RWPE1 (cell line): ENCODE data around the gene PLCXD1.

Source experiments
- CTCF ChIA-PET: fragments of 350-600 bp; sonication (Branson Sonifier 250); formaldehyde crosslinking; extraction: SDS; loops from one replicate; lab custom pipeline; 2021; lab: Yijun Ruan, JAX
- POLR2A ChIA-PET: fragments of 400-600 bp; formaldehyde crosslinking; extraction: SDS; loops from one replicate; lab custom pipeline; 2020; ENCODE audit warnings: antibody characterized with exemption; ENCODE audit not compliant: low non-redundant PET; lab: Yijun Ruan, JAX
- DNase-seq: peaks from one replicate; pipeline ENCODE4 v3.0.0; 2012; ENCODE audit warnings: low spot score
- H3K27ac ChIP-seq: fragments of 450-650 bp; 2 replicates; pipeline ENCODE4 v1.5.1; 2017
- TF ChIP-seq, protein P1 (sequence below): fragments of 450-650 bp; conservative IDR thresholded peaks from 2 replicates; pipeline ENCODE4 v1.5.1; 2017; ENCODE audit warnings: low read depth, mild to moderate bottlenecking

Gene PLCXD1

DNA sequence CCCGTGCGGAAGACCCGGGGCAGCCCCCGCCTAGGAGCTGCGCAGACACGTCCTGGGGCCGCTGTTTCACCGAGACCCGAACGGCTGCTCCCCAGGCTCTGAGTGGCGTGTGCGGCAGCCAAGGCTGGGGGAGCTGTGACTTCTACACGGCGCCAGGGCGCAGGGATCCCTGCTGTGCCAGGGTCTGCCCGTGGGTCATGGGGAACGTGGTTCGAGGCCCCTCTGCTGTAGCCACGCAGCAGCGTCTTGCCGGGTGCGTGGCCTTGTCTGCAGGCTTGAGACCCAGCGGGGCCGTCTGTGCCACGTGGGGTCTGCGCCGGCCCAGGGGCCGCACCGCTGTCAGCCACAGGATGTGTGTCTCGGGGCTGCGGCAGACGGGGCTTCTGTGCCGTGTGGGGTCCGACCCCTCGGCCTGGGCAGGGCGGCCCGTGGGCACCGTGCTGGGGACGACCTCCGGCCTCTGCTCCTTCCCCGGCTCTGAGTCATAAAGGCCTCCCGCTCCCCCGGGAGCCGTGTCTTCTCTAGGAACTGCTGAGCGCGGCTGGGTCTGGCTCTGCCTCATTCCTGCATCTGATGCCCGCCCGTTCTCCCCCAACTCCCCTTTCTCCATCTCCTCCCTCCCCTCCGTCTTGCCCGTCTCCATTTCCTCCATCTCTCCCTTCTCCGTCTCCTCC lies 50.1 kb downstream of the PLCXD1 start:
- H3K27ac ChIP-seq: no peak overlapping the region
- DNase-seq: peak; percentile 7
- ChIA-PET CTCF (no interaction called here), POLR2A (no interaction called here)
- TF ChIP-seq, protein P1, sequence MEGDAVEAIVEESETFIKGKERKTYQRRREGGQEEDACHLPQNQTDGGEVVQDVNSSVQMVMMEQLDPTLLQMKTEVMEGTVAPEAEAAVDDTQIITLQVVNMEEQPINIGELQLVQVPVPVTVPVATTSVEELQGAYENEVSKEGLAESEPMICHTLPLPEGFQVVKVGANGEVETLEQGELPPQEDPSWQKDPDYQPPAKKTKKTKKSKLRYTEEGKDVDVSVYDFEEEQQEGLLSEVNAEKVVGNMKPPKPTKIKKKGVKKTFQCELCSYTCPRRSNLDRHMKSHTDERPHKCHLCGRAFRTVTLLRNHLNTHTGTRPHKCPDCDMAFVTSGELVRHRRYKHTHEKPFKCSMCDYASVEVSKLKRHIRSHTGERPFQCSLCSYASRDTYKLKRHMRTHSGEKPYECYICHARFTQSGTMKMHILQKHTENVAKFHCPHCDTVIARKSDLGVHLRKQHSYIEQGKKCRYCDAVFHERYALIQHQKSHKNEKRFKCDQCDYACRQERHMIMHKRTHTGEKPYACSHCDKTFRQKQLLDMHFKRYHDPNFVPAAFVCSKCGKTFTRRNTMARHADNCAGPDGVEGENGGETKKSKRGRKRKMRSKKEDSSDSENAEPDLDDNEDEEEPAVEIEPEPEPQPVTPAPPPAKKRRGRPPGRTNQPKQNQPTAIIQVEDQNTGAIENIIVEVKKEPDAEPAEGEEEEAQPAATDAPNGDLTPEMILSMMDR: no peak

DNA sequence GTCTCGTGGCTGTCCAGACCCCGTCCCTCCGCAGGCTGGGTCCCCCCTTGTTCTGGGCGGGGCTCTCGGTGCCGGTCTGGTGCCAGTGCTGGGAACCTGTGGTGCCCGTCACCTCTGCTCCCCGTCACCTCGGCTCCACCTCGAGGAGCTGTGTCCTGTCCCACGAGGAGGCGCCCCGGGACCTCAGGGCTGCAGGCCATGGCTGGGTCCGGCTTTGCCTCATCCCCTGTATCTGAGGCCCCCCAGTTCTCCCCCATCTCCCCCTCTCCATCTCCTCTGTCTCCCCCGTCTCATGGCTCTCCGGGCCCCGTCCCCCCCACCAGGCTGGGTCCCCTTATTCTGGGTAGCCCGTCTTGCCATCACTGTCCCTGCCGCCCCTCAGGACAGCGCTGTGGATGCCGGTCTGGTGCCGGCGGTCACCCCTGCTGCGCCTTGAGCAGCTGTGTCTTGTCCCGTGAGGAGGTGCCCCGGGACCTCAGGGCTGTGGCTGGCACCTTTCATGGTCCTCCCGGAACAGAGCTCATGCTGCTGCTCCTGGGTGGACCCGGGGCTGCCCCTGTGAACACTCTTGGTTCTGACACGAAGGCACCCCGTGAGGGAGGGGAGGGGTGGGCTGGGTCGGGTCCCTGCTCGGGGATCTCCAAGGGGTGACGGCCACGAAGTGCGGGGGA lies 50.8 kb downstream of the PLCXD1 start:
- ChIA-PET POLR2A (no interaction called here), CTCF (no interaction called here)
- H3K27ac ChIP-seq: no peak overlapping the region
- no peak for DNase-seq
- TF ChIP-seq, protein P1: no peak

DNA sequence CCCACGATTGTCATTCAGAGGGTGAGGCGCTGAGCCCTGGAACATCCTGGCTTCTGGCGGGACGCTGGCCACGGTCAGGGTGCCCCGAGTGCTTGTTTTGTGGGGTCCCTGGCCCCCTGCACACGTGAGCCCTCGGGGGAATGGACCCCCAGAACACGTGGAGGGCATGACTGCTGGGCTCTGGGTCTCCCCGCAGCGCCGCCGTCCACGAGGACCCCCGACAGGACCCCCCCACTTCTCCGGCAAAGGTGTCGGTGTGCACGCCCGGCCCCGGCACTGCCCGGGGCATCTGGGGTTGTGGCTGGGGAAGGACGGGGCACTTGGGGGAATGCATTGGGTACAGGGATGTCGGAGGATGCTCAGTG lies 51.3 kb downstream of the PLCXD1 start:
- no peak for DNase-seq
- no peak overlapping the region for H3K27ac ChIP-seq
- CTCF ChIA-PET: no interaction called here
- TF ChIP-seq, protein P1: no peak
- POLR2A ChIA-PET: no interaction called here

DNA sequence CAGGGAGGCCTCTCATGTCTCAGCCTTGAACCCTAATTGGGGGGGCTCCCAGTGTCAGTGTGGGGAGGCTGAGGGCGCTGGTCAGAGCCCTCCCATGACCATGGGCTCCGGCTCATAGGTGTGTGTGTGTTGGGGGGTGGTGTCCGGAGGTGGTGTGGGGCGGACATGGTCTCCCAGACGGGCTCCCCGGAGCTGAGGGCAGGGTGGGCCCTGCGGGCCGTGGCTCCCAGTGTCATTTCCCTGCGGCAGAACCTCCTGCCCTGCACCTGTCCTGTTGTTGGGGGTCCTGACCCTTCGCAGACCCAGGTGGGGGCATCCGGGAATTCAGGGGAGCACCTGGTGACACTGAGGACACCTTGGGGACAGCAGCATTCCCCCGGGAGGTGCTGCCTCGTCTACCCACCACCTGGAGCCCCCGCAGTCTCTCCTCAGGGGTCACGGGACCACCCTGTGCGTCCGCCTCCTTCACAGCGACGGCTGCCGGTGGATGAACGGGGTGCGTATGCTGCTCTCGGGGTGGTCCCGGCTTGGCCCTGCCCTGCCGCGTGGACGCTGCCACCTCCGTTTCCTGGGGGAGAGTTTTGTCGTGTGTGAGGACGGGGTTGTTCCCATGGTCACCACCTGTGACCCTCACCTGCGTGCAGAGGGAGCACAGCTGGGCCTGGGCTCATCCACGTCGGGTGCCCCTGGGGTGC lies 51.9 kb downstream of the PLCXD1 start:
- ChIA-PET CTCF (no interaction called here), POLR2A (no interaction called here)
- TF ChIP-seq, protein P1: no peak
- no peak overlapping the region for H3K27ac ChIP-seq
- DNase-seq: no peak

DNA sequence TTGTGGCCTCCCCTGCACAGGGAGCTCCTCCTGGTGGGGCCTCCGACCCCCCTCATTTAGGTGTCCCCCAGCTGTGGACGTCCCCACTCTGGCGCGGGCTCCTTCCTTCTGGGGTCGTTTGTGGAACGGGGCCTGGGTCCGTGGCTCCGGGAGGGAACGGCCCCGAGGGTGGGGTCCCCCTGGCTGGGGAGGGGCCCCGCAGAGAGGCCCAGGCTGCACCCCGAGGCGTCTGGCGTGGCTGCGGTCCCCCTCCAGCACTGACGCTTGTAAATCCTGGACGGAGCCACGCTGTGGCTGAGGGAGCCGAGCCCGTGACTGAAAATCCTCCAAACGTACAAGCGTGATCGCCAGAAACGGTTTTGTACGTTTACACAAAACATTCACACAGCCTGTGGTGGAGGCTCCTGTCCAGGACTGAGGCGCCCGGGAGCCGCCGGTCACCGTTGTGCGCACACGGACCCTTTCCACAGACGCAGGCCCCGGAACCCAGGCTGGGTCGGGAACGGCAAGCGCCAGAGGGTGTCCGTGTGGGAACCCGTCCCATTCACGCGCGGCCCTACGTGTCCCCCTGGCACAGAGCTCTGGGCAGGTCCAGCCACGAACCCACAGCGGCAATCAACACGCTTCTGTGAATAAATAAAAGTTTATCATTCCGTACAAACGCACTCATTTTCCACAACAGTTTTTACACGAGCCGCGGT lies 52.6 kb downstream of the PLCXD1 start:
- no peak for DNase-seq
- TF ChIP-seq, protein P1: no peak
- ChIA-PET POLR2A (no interaction called here), CTCF (no interaction called here)
- no peak overlapping the region for H3K27ac ChIP-seq

DNA sequence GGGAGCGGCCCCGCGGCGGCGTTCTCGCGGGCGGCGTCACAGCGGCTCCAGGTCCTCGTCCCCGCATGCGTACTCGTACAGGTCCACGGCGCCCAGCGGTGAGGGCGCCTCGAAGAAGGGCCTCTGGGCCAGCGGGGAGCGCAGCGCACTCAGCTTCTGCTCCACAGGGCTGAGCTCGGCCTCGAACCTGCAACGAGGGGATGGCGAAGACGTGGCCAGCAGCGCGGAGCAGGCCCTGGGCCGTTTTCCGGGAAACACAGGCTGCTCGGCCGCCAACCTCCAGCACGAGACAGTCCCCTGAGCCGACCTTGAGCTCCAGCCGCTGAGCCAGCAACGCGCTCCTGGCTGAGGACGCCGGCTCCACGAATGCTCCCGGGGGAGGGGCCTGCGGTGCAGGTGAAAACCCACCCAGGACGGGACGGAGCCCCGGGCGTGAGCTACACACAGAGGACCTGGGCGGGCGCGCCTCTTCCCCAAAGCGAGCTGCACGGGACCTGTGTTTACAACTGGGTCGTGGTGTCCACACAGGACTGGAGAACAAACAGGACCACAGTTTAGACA lies 53.2 kb downstream of the PLCXD1 start:
- TF ChIP-seq, protein P1: no peak
- DNase-seq: no peak
- ChIA-PET POLR2A (no interaction called here), CTCF (no interaction called here)
- no peak overlapping the region for H3K27ac ChIP-seq
